IMR-90 (cell line): Measurements from ENCODE around the gene MYO10. TPM values are rescaled to one million over a fixed set of nuclear protein-coding genes. Genes with fewer than 3 reads are reported as not detected.

Experiments used
- ATAC-seq: fragments of 200-7000 bp; cut with Tn5 transposase; 2 replicates; pipeline ENCODE4 v1.9.1; 2020; ENCODE audit warnings: low read depth, mild to moderate bottlenecking, moderate library complexity
- BruUV-seq: library from RNA; stranded (reverse); fragments of 400-500 nt; replicated peaks from 2 replicates; lab custom pipeline; 2021; lab: Mats Ljungman, UMichigan
- CTCF ChIA-PET: fragments of 300-600 bp; formaldehyde crosslinking; extraction: SDS; loops from one replicate; lab custom pipeline; 2021; ENCODE audit warnings: antibody characterized with exemption; lab: Yijun Ruan, JAX
- POLR2A ChIA-PET: fragments of 300-600 bp; sonication (Branson Sonifier 250); formaldehyde crosslinking; loops from one replicate; lab custom pipeline; 2022; ENCODE audit warnings: antibody characterized with exemption; ENCODE audit not compliant: unreplicated experiment; lab: Charles Lee
- DNase-seq: peaks from one replicate; pipeline ENCODE4 v3.0.0; 2013
- H2AFZ ChIP-seq: replicated peaks from 2 replicates; pipeline ENCODE3; 2013; ENCODE audit warnings: low read length, mild to moderate bottlenecking; ENCODE audit not compliant: poor library complexity
- H2AK5ac ChIP-seq: 2 replicates; pipeline ENCODE4 v1.6.1; 2013; ENCODE audit warnings: low read depth, low read length, inconsistent platforms
- H2AK9ac ChIP-seq: replicated peaks from 2 replicates; pipeline ENCODE3; 2013; ENCODE audit warnings: mild to moderate bottlenecking, low read depth, low read length, moderate library complexity; ENCODE audit not compliant: poor library complexity
- H2BK120ac ChIP-seq: 2 replicates; pipeline ENCODE4 v1.6.1; 2013; ENCODE audit warnings: low read depth, low read length, inconsistent platforms
- H2BK15ac ChIP-seq: 3 replicates; pipeline ENCODE4 v1.6.1; 2013; ENCODE audit warnings: low read depth, low read length, inconsistent platforms
- H2BK20ac ChIP-seq: 2 replicates; pipeline ENCODE4 v1.6.1; 2013; ENCODE audit warnings: low read depth, mild to moderate bottlenecking, inconsistent platforms, low read length, moderate library complexity
- H2BK5ac ChIP-seq: 2 replicates; pipeline ENCODE4 v1.6.1; 2013; ENCODE audit warnings: mild to moderate bottlenecking, low read depth, low read length, inconsistent platforms; ENCODE audit not compliant: poor library complexity, severe bottlenecking
- H3K14ac ChIP-seq: replicated peaks from 2 replicates; pipeline ENCODE4 v1.6.1; 2013; ENCODE audit warnings: low read depth, low read length, inconsistent platforms
- H3K18ac ChIP-seq: 2 replicates; pipeline ENCODE4 v1.6.1; 2013; ENCODE audit warnings: low read depth, low read length, control low read depth
- H3K23ac ChIP-seq: 2 replicates; pipeline ENCODE4 v1.6.1; 2013; ENCODE audit warnings: low read depth, low read length, inconsistent platforms
- H3K27ac ChIP-seq: 2 replicates; pipeline ENCODE4 v1.5.1; 2013; ENCODE audit warnings: mild to moderate bottlenecking, control low read depth, low read length; ENCODE audit not compliant: insufficient read depth
- H3K27me3 ChIP-seq: 2 replicates; pipeline ENCODE4 v1.6.1; 2013; ENCODE audit warnings: low read length; ENCODE audit not compliant: control insufficient read depth, insufficient read depth
- H3K36me3 ChIP-seq: 2 replicates; pipeline ENCODE4 v1.6.1; 2013; ENCODE audit warnings: low read length, mixed read lengths; ENCODE audit not compliant: control insufficient read depth, insufficient read depth
- H3K4ac ChIP-seq: 2 replicates; pipeline ENCODE4 v1.6.1; 2013; ENCODE audit warnings: low read depth, low read length, inconsistent platforms
- H3K4me1 ChIP-seq: 2 replicates; pipeline ENCODE4 v1.6.1; 2013; ENCODE audit warnings: low read length, mixed read lengths; ENCODE audit not compliant: control insufficient read depth, insufficient read depth
- H3K4me2 ChIP-seq: 2 replicates; pipeline ENCODE4 v1.6.1; 2013; ENCODE audit warnings: low read depth, mild to moderate bottlenecking, control low read depth, low read length, moderate library complexity
- H3K4me3 ChIP-seq: 2 replicates; pipeline ENCODE4 v1.5.1; 2013; ENCODE audit warnings: low read depth, mild to moderate bottlenecking, control low read depth, low read length, moderate library complexity; ENCODE audit not compliant: insufficient read depth
- H3K56ac ChIP-seq: 2 replicates; pipeline ENCODE4 v1.6.1; 2013; ENCODE audit warnings: low read length, inconsistent platforms; ENCODE audit not compliant: insufficient read depth; ENCODE audit errors: extremely low read depth
- H3K79me1 ChIP-seq, 2 experiments: 2 replicates each; pipeline ENCODE4 v1.6.1; 2013; ENCODE audit warnings: low read length in 2 of 2, inconsistent platforms in 1 of 2, low read depth in 1 of 2
- H3K9ac ChIP-seq: 2 replicates; pipeline ENCODE4 v1.6.1; 2013; ENCODE audit warnings: low read depth, low read length, control low read depth
- H3K9me1 ChIP-seq: 2 replicates; pipeline ENCODE4 v1.6.1; 2013; ENCODE audit warnings: low read length, inconsistent platforms; ENCODE audit not compliant: insufficient read depth
- H3K9me3 ChIP-seq: 2 replicates; pipeline ENCODE4 v1.6.1; 2013; ENCODE audit warnings: low read length; ENCODE audit not compliant: control insufficient read depth, insufficient read depth
- H4K20me1 ChIP-seq: 2 replicates; pipeline ENCODE4 v1.6.1; 2013; ENCODE audit warnings: low read length, inconsistent platforms; ENCODE audit not compliant: insufficient read depth
- H4K5ac ChIP-seq: 2 replicates; pipeline ENCODE4 v1.6.1; 2013; ENCODE audit warnings: mild to moderate bottlenecking, low read depth, low read length, control low read depth
- H4K8ac ChIP-seq, 2 experiments: 2 replicates each; pipeline ENCODE4 v1.6.1; 2013; ENCODE audit warnings: low read depth in 2 of 2, low read length in 2 of 2, control low read depth in 1 of 2, inconsistent platforms in 1 of 2
- H4K91ac ChIP-seq: 2 replicates; pipeline ENCODE4 v1.6.1; 2013; ENCODE audit warnings: low read depth, low read length, inconsistent platforms; ENCODE audit not compliant: insufficient read depth
- BHLHE40 ChIP-seq: fragments of 150-350 bp; IDR thresholded peaks from 2 replicates; pipeline ENCODE4 v1.6.1; 2016; ENCODE audit warnings: mild to moderate bottlenecking, low read depth, low read length
- CEBPB ChIP-seq: IDR thresholded peaks from 2 replicates; pipeline ENCODE4 v1.6.1; 2012; ENCODE audit warnings: low read depth, low read length, improper control_type of control experiment
- CHD1 ChIP-seq: IDR thresholded peaks from 2 replicates; pipeline ENCODE4 v1.6.1; 2012; ENCODE audit warnings: low read depth, low read length, improper control_type of control experiment
- FOS ChIP-seq: fragments of 150-350 bp; IDR thresholded peaks from 2 replicates; pipeline ENCODE4 v1.6.1; 2016; ENCODE audit warnings: low read depth, low read length
- MAFK ChIP-seq: IDR thresholded peaks from 2 replicates; pipeline ENCODE4 v1.6.1; 2012; ENCODE audit warnings: low read depth, low read length, improper control_type of control experiment
- MAZ ChIP-seq: IDR thresholded peaks from 2 replicates; pipeline ENCODE4 v1.6.1; 2012; ENCODE audit warnings: low read depth, mild to moderate bottlenecking, low read length, improper control_type of control experiment, moderate library complexity, borderline replicate concordance
- MXI1 ChIP-seq: IDR thresholded peaks from 2 replicates; pipeline ENCODE4 v1.6.1; 2012; ENCODE audit warnings: low read depth, mild to moderate bottlenecking, low read length, moderate library complexity, borderline replicate concordance
- NFE2L2 ChIP-seq: fragments of 150-350 bp; IDR thresholded peaks from 2 replicates; pipeline ENCODE4 v1.6.1; 2016; ENCODE audit warnings: low read depth, mild to moderate bottlenecking, low read length
- POLR2A ChIP-seq: IDR thresholded peaks from 2 replicates; pipeline ENCODE4 v1.6.1; 2012; ENCODE audit warnings: mild to moderate bottlenecking, low read depth, low read length
- RAD21 ChIP-seq: IDR thresholded peaks from 2 replicates; pipeline ENCODE4 v1.6.1; 2012; ENCODE audit warnings: low read length, improper control_type of control experiment
- RCOR1 ChIP-seq: IDR thresholded peaks from 2 replicates; pipeline ENCODE4 v1.6.1; 2012; ENCODE audit warnings: mild to moderate bottlenecking, low read length, improper control_type of control experiment; ENCODE audit not compliant: insufficient replicate concordance
- RFX5 ChIP-seq: IDR thresholded peaks from 2 replicates; pipeline ENCODE4 v1.8.0; 2012; ENCODE audit warnings: low read depth, mild to moderate bottlenecking, low read length, moderate library complexity
- SMC3 ChIP-seq: fragments of 150-350 bp; IDR thresholded peaks from 2 replicates; pipeline ENCODE4 v1.6.1; 2016; ENCODE audit warnings: low read depth, mild to moderate bottlenecking, antibody characterized with exemption, low read length, moderate library complexity
- WGBS, 2 experiments: methylation state at CpG; one replicate each; pipeline versions ENCODE4 v1.1.5 to v1.1.7; 2013; ENCODE audit warnings: missing lambda C conversion rate in 2 of 2; ENCODE audit not compliant: insufficient read length in 1 of 2; ENCODE audit errors: extremely low coverage in 2 of 2; 5-methylcytosine and 5-hydroxymethylcytosine counted together
- dilution Hi-C: fragments of 300-500 bp; cut with HindIII; formaldehyde crosslinking; loops from one replicate; pipeline ENCODE4 v1.14.3; 2018; ENCODE audit warnings: low sequenced_read_pairs; ENCODE audit not compliant: unreplicated experiment
- in situ Hi-C: fragments of 300-500 bp; cut with MboI; formaldehyde crosslinking; loops from 3 replicates; pipeline ENCODE4 v1.14.3; 2019; ENCODE audit warnings: low sequenced_read_pairs, inconsistent platforms, mixed read lengths
- intact Hi-C: fragments of 100-400 bp; cut with micrococcal nuclease; formaldehyde crosslinking; loops from 2 replicates; pipeline ENCODE4 v1.10.0; 2022
- polyA plus RNA-seq, 3 experiments: library from polyadenylated mRNA; depleted of rRNA; stranded (reverse); fragments of >200 nt; gene quantifications; 2 replicates each; pipeline ENCODE4 v1.2.3, GENCODE V29; 2012; ENCODE audit warnings: low replicate concordance in 1 of 3
- total RNA-seq: library from RNA; depleted of rRNA; stranded (reverse); fragments of >200 nt; gene quantifications from 2 replicates; pipeline ENCODE4 v1.2.3, GENCODE V29; 2012
- TF ChIP-seq, protein P1 (sequence below): conservative IDR thresholded peaks from 2 replicates; pipeline ENCODE4 v1.5.1; 2012; ENCODE audit warnings: mild to moderate bottlenecking, low read depth, low read length, improper control_type of control experiment
- TF ChIP-seq, protein P2 (sequence below): fragments of 150-350 bp; IDR thresholded peaks from 2 replicates; pipeline ENCODE4 v1.6.1; 2017; ENCODE audit warnings: mild to moderate bottlenecking, antibody characterized with exemption, low read length, low read depth

MYO10 gene
- total and polyA plus RNA-seq, 2 of the 4 experiments (the other 2 are of a cell fraction), result 39.9 to 115 TPM

DNA sequence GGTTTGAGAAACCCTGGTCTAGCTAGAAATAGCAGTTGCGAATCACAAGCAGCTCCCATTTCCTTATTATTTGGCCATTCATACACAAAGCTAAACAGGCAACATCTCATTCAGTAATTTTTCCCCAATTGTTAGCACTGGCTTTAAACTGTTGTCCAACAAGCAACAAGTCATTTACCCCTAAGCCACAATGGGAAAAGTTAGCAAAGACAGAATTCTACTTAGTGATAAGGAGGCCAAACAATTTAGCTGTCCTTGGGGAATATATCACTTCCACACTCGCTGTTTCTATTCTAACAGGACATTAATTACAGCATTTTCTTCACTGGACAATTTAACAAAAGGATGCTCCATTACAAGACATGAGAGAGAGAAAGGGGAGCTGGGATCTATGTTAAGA lies 2.8 kb downstream of the MYO10 start:
- H2BK5ac ChIP-seq, result peak overlapping the region; percentile 72
- peak overlapping the region; percentile 80 for H3K56ac ChIP-seq
- CTCF ChIA-PET, result interaction anchor here (0.6 to 3.4 kb wide), 9 partner anchors 12 to 258 kb away, joined by 3 to 19 read pairs (median 5); no protein-coding TSS in a partner anchor
- H3K14ac ChIP-seq, result peak overlapping the region; percentile 88
- no peaks in the 10 kb centered on the region for H3K27me3 ChIP-seq
- H4K20me1 ChIP-seq, result peaks cover 72% of the 10 kb centered on the region
- no peak overlapping the region for H4K5ac ChIP-seq
- 0 out of 2 replicates have a peak overlapping the region, but pooled peaks have one; percentile 9 for H2BK20ac ChIP-seq
- POLR2A ChIA-PET, result interaction anchor here (0.5 to 1.2 kb wide), 2 partner anchors 67 to 257 kb away, joined by 3 to 12 read pairs; no protein-coding TSS in a partner anchor
- peak overlapping the region; percentile 38; the same call in 1 of the 2 replicates for H4K91ac ChIP-seq
- no peaks in the 10 kb centered on the region for H3K9me3 ChIP-seq
- DNase-seq, result no peak
- dilution Hi-C loops (no loop called here), intact Hi-C loops (no loop called here), in situ Hi-C loops (loop anchor here (5.0 kb wide), 3 partner anchors 131 to 254 kb away; no protein-coding TSS in a partner anchor)
- 40% methylated on average over 1 of the region's 2 CpGs; no CpG with 5 or more reads in 1 of the 2 experiments for WGBS, 2 experiments
- H3K4me3 ChIP-seq, result peak overlapping the region; percentile 85
- H3K4me1 ChIP-seq, result peaks cover 15% of the 10 kb centered on the region
- H4K8ac ChIP-seq, result peak overlapping the region in 1 of 2 experiments; percentile 2; a peak in 1 of 4 replicates
- H3K18ac ChIP-seq, result peak overlapping the region; percentile 32; the same call in 1 of the 2 replicates
- peak overlapping the region; percentile 75 for H3K4ac ChIP-seq
- peak overlapping the region; percentile 97 for H3K4me2 ChIP-seq
- H2AFZ ChIP-seq, result no peak overlapping the region
- BruUV-seq, result no TSS peak
- peak overlapping the region; percentile 98 for H3K9ac ChIP-seq
- no peak overlapping the region; the same call in 2 of the 3 replicates for H2BK15ac ChIP-seq
- peaks cover 0 to 46% of the 10 kb centered on the region in 2 experiments; a peak in 3 of 4 replicates for H3K79me1 ChIP-seq
- peak overlapping the region; percentile 45; the same call in 1 of the 2 replicates for H2BK120ac ChIP-seq
- peak overlapping the region; percentile 47 for H3K27ac ChIP-seq
- no peak for ATAC-seq
- H2AK9ac ChIP-seq, result no peak overlapping the region
- H3K36me3 ChIP-seq, result peaks cover 2% of the 10 kb centered on the region; the same call in 1 of the 2 replicates
- H2AK5ac ChIP-seq, result no peak overlapping the region
- peak overlapping the region; percentile 47 for H3K23ac ChIP-seq
- H3K9me1 ChIP-seq, result peaks cover 24% of the 10 kb centered on the region
- TF ChIP-seq, protein P1, sequence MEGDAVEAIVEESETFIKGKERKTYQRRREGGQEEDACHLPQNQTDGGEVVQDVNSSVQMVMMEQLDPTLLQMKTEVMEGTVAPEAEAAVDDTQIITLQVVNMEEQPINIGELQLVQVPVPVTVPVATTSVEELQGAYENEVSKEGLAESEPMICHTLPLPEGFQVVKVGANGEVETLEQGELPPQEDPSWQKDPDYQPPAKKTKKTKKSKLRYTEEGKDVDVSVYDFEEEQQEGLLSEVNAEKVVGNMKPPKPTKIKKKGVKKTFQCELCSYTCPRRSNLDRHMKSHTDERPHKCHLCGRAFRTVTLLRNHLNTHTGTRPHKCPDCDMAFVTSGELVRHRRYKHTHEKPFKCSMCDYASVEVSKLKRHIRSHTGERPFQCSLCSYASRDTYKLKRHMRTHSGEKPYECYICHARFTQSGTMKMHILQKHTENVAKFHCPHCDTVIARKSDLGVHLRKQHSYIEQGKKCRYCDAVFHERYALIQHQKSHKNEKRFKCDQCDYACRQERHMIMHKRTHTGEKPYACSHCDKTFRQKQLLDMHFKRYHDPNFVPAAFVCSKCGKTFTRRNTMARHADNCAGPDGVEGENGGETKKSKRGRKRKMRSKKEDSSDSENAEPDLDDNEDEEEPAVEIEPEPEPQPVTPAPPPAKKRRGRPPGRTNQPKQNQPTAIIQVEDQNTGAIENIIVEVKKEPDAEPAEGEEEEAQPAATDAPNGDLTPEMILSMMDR, result no peak
- TF ChIP-seq, protein P2, sequence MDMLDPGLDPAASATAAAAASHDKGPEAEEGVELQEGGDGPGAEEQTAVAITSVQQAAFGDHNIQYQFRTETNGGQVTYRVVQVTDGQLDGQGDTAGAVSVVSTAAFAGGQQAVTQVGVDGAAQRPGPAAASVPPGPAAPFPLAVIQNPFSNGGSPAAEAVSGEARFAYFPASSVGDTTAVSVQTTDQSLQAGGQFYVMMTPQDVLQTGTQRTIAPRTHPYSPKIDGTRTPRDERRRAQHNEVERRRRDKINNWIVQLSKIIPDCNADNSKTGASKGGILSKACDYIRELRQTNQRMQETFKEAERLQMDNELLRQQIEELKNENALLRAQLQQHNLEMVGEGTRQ, result no peak
- no peak for TF ChIP-seq MAFK
- no peak for TF ChIP-seq RFX5
- TF ChIP-seq FOS, result no peak
- no peak for TF ChIP-seq MAZ
- no peak for TF ChIP-seq MXI1
- no peak for TF ChIP-seq POLR2A
- no peak for TF ChIP-seq BHLHE40
- no peak for TF ChIP-seq SMC3
- no peak; the same call in 1 of the 2 replicates for TF ChIP-seq CHD1
- TF ChIP-seq RCOR1, result no peak
- TF ChIP-seq NFE2L2, result no peak
- TF ChIP-seq RAD21, result no peak; the same call in 1 of the 2 replicates
- no peak for TF ChIP-seq CEBPB
